SK-N-SH (cell line): ENCODE data around the gene MIAT. TPM values are rescaled to one million over a fixed set of nuclear protein-coding genes. Genes with fewer than 3 reads are reported as not detected.

Experiments
- CTCF ChIA-PET: fragments of 300-600, 350-600 bp; formaldehyde crosslinking; extraction: SDS; loops from one replicate; lab custom pipeline; 2021; lab: Yijun Ruan, JAX
- POLR2A ChIA-PET: fragments of 350-600 bp; sonication (Branson Sonifier 250); formaldehyde crosslinking; extraction: SDS; loops from one replicate; lab custom pipeline; 2020; ENCODE audit warnings: antibody characterized with exemption, inconsistent platforms; lab: Yijun Ruan, JAX
- DNase-seq: peaks from one replicate; pipeline ENCODE4 v3.0.0; 2012
- H2AFZ ChIP-seq: fragments of 200-600 bp; sonication (generic); 2 replicates; pipeline ENCODE4 v1.8.1; 2016; ENCODE audit warnings: antibody characterized with exemption, mild to moderate bottlenecking, low read depth
- H3F3A ChIP-seq: fragments of 200-600 bp; sonication (generic); replicated peaks from 2 replicates; pipeline ENCODE3; 2016; ENCODE audit warnings: antibody characterized with exemption, mild to moderate bottlenecking; ENCODE audit not compliant: insufficient read depth
- H3K27ac ChIP-seq, 2 experiments: fragments of 200-500 bp in 1 of 2; fragments of 200-600 bp in 1 of 2; sonication (Bioruptor generic) in 1 of 2; sonication (generic), shearing (Covaris generic) in 1 of 2; 2 replicates each; pipeline versions ENCODE4 v1.5.1 to v1.6.1; 2014 to 2016; ENCODE audit warnings: low read depth in 2 of 2, inconsistent platforms in 1 of 2, low read length in 1 of 2, mild to moderate bottlenecking in 1 of 2, mixed read lengths in 1 of 2
- H3K27me3 ChIP-seq: fragments of 200-600 bp; sonication (generic), shearing (Covaris generic); 2 replicates; pipeline ENCODE4 v1.6.1; 2016; ENCODE audit warnings: mixed run types; ENCODE audit not compliant: insufficient read depth
- H3K36me3 ChIP-seq, 2 experiments: fragments of 200-500 bp in 1 of 2; fragments of 200-600 bp in 1 of 2; sonication (Bioruptor generic) in 1 of 2; sonication (generic) in 1 of 2; replicated peaks in 1 of 2; 2 replicates each; pipeline versions ENCODE3 to v1.5.1; 2014 to 2016; ENCODE audit warnings: low read length in 1 of 2, mild to moderate bottlenecking in 1 of 2; ENCODE audit not compliant: insufficient read depth in 2 of 2, control insufficient read depth in 1 of 2
- H3K4me1 ChIP-seq, 2 experiments: fragments of 200-500 bp in 1 of 2; fragments of 200-600 bp in 1 of 2; sonication (Bioruptor generic) in 1 of 2; sonication (generic), shearing (Covaris generic) in 1 of 2; 2 replicates each; pipeline versions ENCODE4 v1.5.1 to v1.6.1; 2014 to 2016; ENCODE audit warnings: low read depth in 1 of 2, low read length in 1 of 2, mixed run types in 1 of 2; ENCODE audit not compliant: insufficient read depth in 2 of 2, control insufficient read depth in 1 of 2
- H3K4me2 ChIP-seq: fragments of 200-600 bp; sonication (generic), shearing (Covaris generic); 2 replicates; pipeline ENCODE4 v1.6.1; 2017; ENCODE audit warnings: mixed run types
- H3K4me3 ChIP-seq, 2 experiments: fragments of 200-500 bp in 1 of 2; fragments of 200-600 bp in 1 of 2; sonication (Bioruptor generic) in 1 of 2; sonication (generic), shearing (Covaris generic) in 1 of 2; 2 replicates each; pipeline versions ENCODE4 v1.5.1 to v1.8.1; 2014 to 2016; ENCODE audit warnings: low read depth in 2 of 2, inconsistent platforms in 1 of 2, low read length in 1 of 2, mild to moderate bottlenecking in 1 of 2, mixed read lengths in 1 of 2, moderate library complexity in 1 of 2
- H3K79me2 ChIP-seq: fragments of 200-600 bp; sonication (generic); 2 replicates; pipeline ENCODE4 v1.8.1; 2017; ENCODE audit warnings: mild to moderate bottlenecking; ENCODE audit not compliant: insufficient read depth
- H3K9ac ChIP-seq: fragments of 200-600 bp; sonication (generic); 2 replicates; pipeline ENCODE4 v1.6.1; 2017; ENCODE audit warnings: mixed run types
- H3K9me2 ChIP-seq: fragments of 200-600 bp; sonication (generic); 2 replicates; pipeline ENCODE4 v1.6.1; 2017; ENCODE audit warnings: mixed run types
- H3K9me3 ChIP-seq: fragments of 200-600 bp; sonication (generic); 2 replicates; pipeline ENCODE4 v1.6.1; 2017; ENCODE audit warnings: mixed run types, mild to moderate bottlenecking, moderate library complexity
- H4K20me1 ChIP-seq: fragments of 200-600 bp; sonication (generic); 2 replicates; pipeline ENCODE4 v1.6.1; 2017; ENCODE audit warnings: mild to moderate bottlenecking, mixed run types; ENCODE audit not compliant: insufficient read depth
- EZH2phosphoT487 ChIP-seq: fragments of 200-600 bp; sonication (generic); IDR thresholded peaks from 2 replicates; pipeline ENCODE4 v1.6.1; 2017; ENCODE audit warnings: low read depth, mixed run types, mild to moderate bottlenecking, antibody characterized with exemption, moderate library complexity, borderline replicate concordance
- FOXJ3 ChIP-seq: sonication (generic); formaldehyde crosslinking; IDR thresholded peaks from 2 replicates; pipeline ENCODE4 v1.5.1; 2020; ENCODE audit warnings: mild to moderate bottlenecking, missing genetic modification reagents
- GABPA ChIP-seq: IDR thresholded peaks from 2 replicates; pipeline ENCODE4 v1.4.0; 2012; ENCODE audit warnings: low read depth, mild to moderate bottlenecking
- NFIC ChIP-seq: IDR thresholded peaks from 2 replicates; pipeline ENCODE4 v1.4.0; 2012; ENCODE audit warnings: borderline replicate concordance
- RFX5 ChIP-seq: IDR thresholded peaks from 2 replicates; pipeline ENCODE4 v1.6.1; 2012; ENCODE audit warnings: mild to moderate bottlenecking, improper control_type of control experiment, low read length
- RXRA ChIP-seq: IDR thresholded peaks from 2 replicates; pipeline ENCODE4 v1.4.0; 2012; ENCODE audit warnings: low read depth, mild to moderate bottlenecking, borderline replicate concordance
- SIN3A ChIP-seq: IDR thresholded peaks from 2 replicates; pipeline ENCODE4 v1.6.1; 2012; ENCODE audit warnings: low read depth, mild to moderate bottlenecking, low read length, moderate library complexity, borderline replicate concordance
- SMC3 ChIP-seq: IDR thresholded peaks from 2 replicates; pipeline ENCODE4 v1.6.1; 2012; ENCODE audit warnings: low read depth, low read length, improper control_type of control experiment
- TAF1 ChIP-seq: IDR thresholded peaks from 2 replicates; pipeline ENCODE4 v1.6.1; 2012; ENCODE audit warnings: low read depth, mild to moderate bottlenecking, low read length, moderate library complexity, borderline replicate concordance
- TCF12 ChIP-seq: IDR thresholded peaks from 2 replicates; pipeline ENCODE4 v1.4.0; 2012
- TEAD4 ChIP-seq: IDR thresholded peaks from 2 replicates; pipeline ENCODE4 v1.4.0; 2012; ENCODE audit warnings: mild to moderate bottlenecking, borderline replicate concordance; ENCODE audit not compliant: insufficient read depth
- YY1 ChIP-seq: IDR thresholded peaks from 2 replicates; pipeline ENCODE4 v1.4.0; 2012; ENCODE audit warnings: low read depth, mild to moderate bottlenecking
- WGBS: methylation state at CpG from one replicate; pipeline ENCODE4 v1.1.6; 2017; ENCODE audit warnings: low lambda C conversion rate; 5-methylcytosine and 5-hydroxymethylcytosine counted together
- polyA plus RNA-seq, 3 experiments: library from polyadenylated mRNA; depleted of rRNA; stranded (reverse); fragments of >200 nt; gene quantifications; 2 replicates each; pipeline ENCODE4 v1.2.3, GENCODE V29; 2012
- TF ChIP-seq, protein P1 (sequence below): IDR thresholded peaks from 2 replicates; pipeline ENCODE4; 2012
- TF ChIP-seq, protein P2 (sequence below): IDR thresholded peaks from 2 replicates; pipeline ENCODE4 v1.4.0; 2012; ENCODE audit warnings: low read depth
- TF ChIP-seq, protein P3 (sequence below): fragments of 150-350 bp; IDR thresholded peaks from 2 replicates; pipeline ENCODE4 v1.6.1; 2017; ENCODE audit warnings: antibody characterized with exemption, low read length, low read depth, borderline replicate concordance

MIAT gene
- polyA plus RNA-seq, 1 of the 3 experiments (the other 2 are of a cell fraction) = 5.4 TPM

DNA sequence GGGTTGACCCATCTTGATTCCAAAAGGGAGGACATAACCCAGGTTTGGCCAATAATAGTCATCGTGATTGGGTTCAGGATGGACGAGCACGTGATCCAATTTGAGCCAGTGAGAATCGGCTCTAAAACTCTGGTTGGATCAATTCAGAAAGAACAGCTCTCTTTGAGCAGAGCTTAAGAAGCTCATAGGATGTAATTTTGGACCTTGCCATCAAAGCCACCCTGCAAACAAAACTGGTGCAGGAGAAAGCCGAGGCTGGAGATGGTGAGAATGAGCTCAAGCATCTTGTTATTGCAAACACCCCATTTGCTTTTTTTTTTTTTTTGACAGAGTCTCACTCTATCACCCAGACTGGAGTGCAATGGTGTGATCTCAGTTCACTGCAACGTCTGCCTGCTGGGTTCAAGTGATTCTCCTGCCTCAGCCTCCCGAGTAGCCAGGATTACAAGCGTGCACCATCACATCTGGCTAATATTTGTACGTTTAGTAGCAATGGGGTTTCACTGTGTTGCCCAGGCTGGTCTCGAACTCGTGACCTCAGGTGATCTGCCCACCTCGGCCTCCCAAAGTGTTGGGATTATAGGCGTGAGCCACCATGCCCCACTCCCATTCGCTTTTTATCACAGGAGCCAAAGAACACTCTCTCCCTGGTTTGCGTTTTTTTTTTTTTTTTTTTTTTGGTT, 13.8 kb upstream of the MIAT start:
- WGBS = 82% methylated on average over 15 of the region's 15 CpGs
- no peak for DNase-seq
- no peak overlapping the region for H3K27ac ChIP-seq
- H3K36me3 ChIP-seq = no peaks in the 10 kb centered on the region
- no peak overlapping the region for H2AFZ ChIP-seq
- H3F3A ChIP-seq = no peaks in the 10 kb centered on the region
- no peak overlapping the region for H3K4me3 ChIP-seq
- H3K79me2 ChIP-seq = no peaks in the 10 kb centered on the region
- no peaks in the 10 kb centered on the region for H3K9me2 ChIP-seq
- H3K4me1 ChIP-seq = peaks cover 10 to 32% of the 10 kb centered on the region in 2 experiments; a peak in 3 of 4 replicates
- H3K9ac ChIP-seq = no peak overlapping the region
- no peaks in the 10 kb centered on the region for H3K9me3 ChIP-seq
- TF ChIP-seq TAF1 (no peak), RXRA (no peak), RFX5 (no peak)
- TF ChIP-seq, all 33 proteins: peak for 0
- Histone ChIP-seq H3K27me3 (peaks cover 5% of the 10 kb centered on the region; the same call in 1 of the 2 replicates), H4K20me1 (no peaks in the 10 kb centered on the region), H3K4me2 (no peak overlapping the region)
- POLR2A ChIA-PET = interaction anchor here (0.6 kb wide), 1 partner anchor 64 kb away, joined by 3 read pairs; no protein-coding TSS in a partner anchor
- CTCF ChIA-PET = interaction anchor here (0.8 to 1.8 kb wide), 3 partner anchors 29 to 279 kb away, joined by 3 to 5 read pairs (median 3); partner anchors contain the start of gene TPST2

DNA sequence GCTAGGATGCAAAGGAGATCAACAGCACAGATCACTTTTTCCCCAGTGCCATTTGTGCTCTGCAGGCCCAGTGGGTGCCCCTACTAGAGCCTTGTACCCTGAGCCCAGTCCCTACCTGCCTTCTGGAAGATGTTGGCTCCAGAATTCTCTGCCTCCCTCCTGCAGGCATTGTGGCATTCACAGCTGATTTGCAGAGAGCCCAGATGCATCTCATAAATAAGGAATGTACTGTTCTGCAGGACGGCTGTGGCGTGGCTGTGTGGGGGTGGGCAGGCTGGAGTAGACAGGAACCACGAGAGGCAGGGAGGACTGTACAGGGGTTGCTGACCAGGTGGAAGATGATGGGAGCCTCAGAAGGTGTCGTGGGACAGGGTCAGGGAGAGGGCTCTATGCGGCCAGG, 11.2 kb upstream of the MIAT start:
- no peaks in the 10 kb centered on the region for H3K79me2 ChIP-seq
- no peaks in the 10 kb centered on the region for H3K9me3 ChIP-seq
- H3K4me2 ChIP-seq = peak overlapping the region; percentile 74; the same call in 1 of the 2 replicates
- no peak overlapping the region for H3K4me3 ChIP-seq
- no peaks in the 10 kb centered on the region for H3K36me3 ChIP-seq
- no peak overlapping the region for H3K9ac ChIP-seq
- 44% methylated on average over 4 of the region's 5 CpGs for WGBS
- peaks cover 10 to 36% of the 10 kb centered on the region in 2 experiments; a peak in 3 of 4 replicates for H3K4me1 ChIP-seq
- TF ChIP-seq GABPA (no peak), TCF12 (peak; percentile 70)
- TF ChIP-seq, protein P1, sequence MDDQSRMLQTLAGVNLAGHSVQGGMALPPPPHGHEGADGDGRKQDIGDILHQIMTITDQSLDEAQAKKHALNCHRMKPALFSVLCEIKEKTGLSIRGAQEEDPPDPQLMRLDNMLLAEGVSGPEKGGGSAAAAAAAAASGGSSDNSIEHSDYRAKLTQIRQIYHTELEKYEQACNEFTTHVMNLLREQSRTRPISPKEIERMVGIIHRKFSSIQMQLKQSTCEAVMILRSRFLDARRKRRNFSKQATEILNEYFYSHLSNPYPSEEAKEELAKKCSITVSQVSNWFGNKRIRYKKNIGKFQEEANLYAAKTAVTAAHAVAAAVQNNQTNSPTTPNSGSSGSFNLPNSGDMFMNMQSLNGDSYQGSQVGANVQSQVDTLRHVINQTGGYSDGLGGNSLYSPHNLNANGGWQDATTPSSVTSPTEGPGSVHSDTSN = peak; percentile 28; the same call in 1 of the 2 replicates
- TF ChIP-seq, protein P2, sequence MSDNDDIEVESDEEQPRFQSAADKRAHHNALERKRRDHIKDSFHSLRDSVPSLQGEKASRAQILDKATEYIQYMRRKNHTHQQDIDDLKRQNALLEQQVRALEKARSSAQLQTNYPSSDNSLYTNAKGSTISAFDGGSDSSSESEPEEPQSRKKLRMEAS = 0 out of 2 replicates have a peak, but pooled peaks have one; percentile 31
- H3F3A ChIP-seq = no peaks in the 10 kb centered on the region
- DNase-seq = no peak
- H3K27me3 ChIP-seq = peaks cover 6% of the 10 kb centered on the region; the same call in 1 of the 2 replicates
- CTCF ChIA-PET = interaction anchor here (0.9 kb wide), 1 partner anchor 279 kb away, joined by 3 read pairs; no protein-coding TSS in a partner anchor
- H3K27ac ChIP-seq = peak overlapping the region in 1 of 2 experiments; percentile 56; a peak in 2 of 4 replicates
- POLR2A ChIA-PET = interaction anchor here (0.6 kb wide), 1 partner anchor 109 kb away, joined by 3 read pairs; no protein-coding TSS in a partner anchor
- no peaks in the 10 kb centered on the region for H4K20me1 ChIP-seq
- no peak overlapping the region for H2AFZ ChIP-seq
- H3K9me2 ChIP-seq = no peaks in the 10 kb centered on the region

DNA sequence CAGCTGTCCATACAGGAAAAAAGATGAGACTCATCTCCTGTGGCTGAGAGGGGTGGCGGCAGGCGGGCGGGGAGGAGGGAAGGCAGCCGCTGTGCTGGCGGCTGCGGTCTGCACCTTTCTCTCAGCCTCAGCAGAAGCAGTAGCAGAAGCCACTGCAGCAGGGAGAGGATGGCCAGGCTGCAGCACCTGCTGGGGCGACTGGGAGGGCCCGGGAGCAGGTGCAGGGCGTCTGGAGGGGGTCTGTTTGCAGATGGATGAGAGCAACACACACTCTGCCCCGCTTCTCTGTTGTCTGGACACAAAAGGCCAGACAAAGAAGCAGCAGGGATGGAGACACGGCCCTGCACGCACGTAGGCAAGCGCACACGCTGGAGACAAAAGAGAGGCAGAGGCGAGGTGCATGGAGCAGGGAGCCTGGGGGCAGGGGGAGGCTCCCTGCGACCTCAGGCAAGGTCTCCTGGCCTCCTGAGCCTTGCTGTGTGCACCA, 9.3 kb upstream of the MIAT start:
- H4K20me1 ChIP-seq = no peaks in the 10 kb centered on the region
- H3K9me3 ChIP-seq = no peaks in the 10 kb centered on the region
- H3K27me3 ChIP-seq = peaks cover 24% of the 10 kb centered on the region; the same call in 1 of the 2 replicates
- no peak overlapping the region for H3K4me2 ChIP-seq
- H3K4me1 ChIP-seq = peaks cover 10 to 36% of the 10 kb centered on the region in 2 experiments; a peak in 3 of 4 replicates
- DNase-seq = peak; percentile 39
- 76% methylated on average over 17 of the region's 17 CpGs for WGBS
- peak overlapping the region in 1 of 2 experiments; percentile 25; a peak in 2 of 4 replicates for H3K27ac ChIP-seq
- H3K79me2 ChIP-seq = no peaks in the 10 kb centered on the region
- ChIA-PET POLR2A (interaction anchor here (0.9 kb wide), 1 partner anchor 9 kb away, joined by 3 read pairs; the partner anchor contains the start of gene MIAT), CTCF (interaction anchor here (1.0 to 1.7 kb wide), 2 partner anchors 169 to 182 kb away, joined by 3 to 5 read pairs; no protein-coding TSS in a partner anchor)
- H3K4me3 ChIP-seq = no peak overlapping the region
- H3F3A ChIP-seq = no peaks in the 10 kb centered on the region
- H3K36me3 ChIP-seq = no peaks in the 10 kb centered on the region
- H3K9me2 ChIP-seq = no peaks in the 10 kb centered on the region
- H2AFZ ChIP-seq = no peak overlapping the region
- H3K9ac ChIP-seq = no peak overlapping the region
- TF ChIP-seq, protein P2 = no peak
- no peak for TF ChIP-seq TCF12
- no peak for TF ChIP-seq FOXJ3 (CRISPR knock-in tag)
- TF ChIP-seq NFIC = no peak
- TF ChIP-seq, protein P1 = no peak
- no peak for TF ChIP-seq YY1
- TF ChIP-seq, protein P3, sequence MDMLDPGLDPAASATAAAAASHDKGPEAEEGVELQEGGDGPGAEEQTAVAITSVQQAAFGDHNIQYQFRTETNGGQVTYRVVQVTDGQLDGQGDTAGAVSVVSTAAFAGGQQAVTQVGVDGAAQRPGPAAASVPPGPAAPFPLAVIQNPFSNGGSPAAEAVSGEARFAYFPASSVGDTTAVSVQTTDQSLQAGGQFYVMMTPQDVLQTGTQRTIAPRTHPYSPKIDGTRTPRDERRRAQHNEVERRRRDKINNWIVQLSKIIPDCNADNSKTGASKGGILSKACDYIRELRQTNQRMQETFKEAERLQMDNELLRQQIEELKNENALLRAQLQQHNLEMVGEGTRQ = no peak
- TF ChIP-seq SIN3A = no peak
- no peak for TF ChIP-seq TEAD4
- TF ChIP-seq SMC3 = no peak
- no peak for TF ChIP-seq EZH2phosphoT487
